Activated CD4-positive, alpha-beta memory T cell treated with anti-CD3 and anti-CD28 coated beads, Interleukin-2, amount 10 ng/mL, durations not matched to agents 7 days and 5 days (primary cell): ENCODE data around the gene PSPN. TPM values are rescaled to one million over a fixed set of nuclear protein-coding genes. Genes with fewer than 3 reads are reported as not detected.
"Not testable (repeated sequence)": the region's sequence is repeated elsewhere in the genome, so short reads cannot be mapped to it uniquely, and the experiment has no call there.

ENCODE experiments used
- CTCF ChIA-PET: fragments of 350-600 bp; sonication (Branson Sonifier 250); formaldehyde crosslinking; loops from one replicate; lab custom pipeline; 2021; ENCODE audit warnings: antibody characterized with exemption, inconsistent platforms; lab: Charles Lee
- POLR2A ChIA-PET: fragments of 350-600 bp; sonication (Branson Sonifier 250); formaldehyde crosslinking; loops from one replicate; lab custom pipeline; 2021; ENCODE audit warnings: antibody characterized with exemption; lab: Charles Lee
- DNase-seq: peaks from one replicate; pipeline ENCODE4 v3.0.0-alpha.2; 2020
- H3K27ac Mint-ChIP-seq: one replicate; pipeline ENCODE4 v1.8.0; 2021; ENCODE audit warnings: mild to moderate bottlenecking, mixed read lengths
- H3K27me3 Mint-ChIP-seq: one replicate; pipeline ENCODE4 v1.8.0; 2021; ENCODE audit warnings: mixed read lengths
- H3K36me3 Mint-ChIP-seq: one replicate; pipeline ENCODE4 v1.8.0; 2021; ENCODE audit warnings: low read depth, mixed read lengths
- H3K4me1 Mint-ChIP-seq: one replicate; pipeline ENCODE4 v1.8.0; 2021; ENCODE audit warnings: mixed read lengths
- H3K4me3 Mint-ChIP-seq: one replicate; pipeline ENCODE4 v1.8.0; 2021; ENCODE audit warnings: mild to moderate bottlenecking, mixed read lengths
- H3K9me3 Mint-ChIP-seq: one replicate; pipeline ENCODE4 v1.8.0; 2021; ENCODE audit warnings: mixed read lengths
- total RNA-seq, 2 experiments: library from RNA; stranded (reverse); gene quantifications; one replicate each; pipeline ENCODE4 v1.2.3, GENCODE V29; 2021

PSPN gene
- total RNA-seq, 2 experiments from 2014 or later = 2.3 to 2.7 TPM

GRCh38 chr19:6414793-6415590 is 39.3 kb upstream of the PSPN start:
- H3K27me3 Mint-ChIP-seq = no peaks in the 10 kb centered on the region
- peaks cover 47% of the 10 kb centered on the region for H3K36me3 Mint-ChIP-seq
- ChIA-PET POLR2A (interaction anchor here (1.2 kb wide), 1 partner anchor 10 kb away, joined by 3 read pairs; the partner anchor contains the start of gene KHSRP), CTCF (no interaction called here)
- no peak overlapping the region for H3K4me3 Mint-ChIP-seq
- no peak overlapping the region for H3K27ac Mint-ChIP-seq
- no peaks in the 10 kb centered on the region for H3K4me1 Mint-ChIP-seq
- no peak for DNase-seq
- no peaks in the 10 kb centered on the region for H3K9me3 Mint-ChIP-seq

GRCh38 chr19:6413721-6414643 is 38.2 kb upstream of the PSPN start:
- peaks cover 38% of the 10 kb centered on the region for H3K36me3 Mint-ChIP-seq

DNA sequence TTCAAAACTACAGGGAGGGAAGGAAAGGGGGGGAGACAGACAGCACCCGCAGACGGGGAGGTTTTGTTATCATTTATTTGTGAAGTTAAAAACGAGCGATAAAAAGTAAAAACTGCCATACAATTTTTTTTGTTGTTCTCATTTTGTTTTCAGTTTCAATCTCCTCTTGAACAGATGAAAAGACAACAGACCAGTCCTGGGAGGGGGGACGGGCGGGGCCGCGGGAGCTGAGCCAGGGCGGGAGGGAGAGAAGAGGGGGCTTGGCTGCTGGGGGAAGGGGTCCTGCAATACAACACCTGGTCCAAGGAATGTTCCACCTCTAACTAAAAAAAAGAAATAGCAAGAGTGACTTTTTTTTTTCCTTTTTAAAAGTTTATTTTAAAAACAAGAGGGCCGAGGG is 37.6 kb upstream of the PSPN start:
- no peaks in the 10 kb centered on the region for H3K9me3 Mint-ChIP-seq

More at GRCh38 chr19:6413721-6414643, 38.2 kb upstream of the PSPN start:
- Mint-ChIP-seq H3K27ac (no peak overlapping the region), H3K4me1 (no peaks in the 10 kb centered on the region), H3K9me3 (no peaks in the 10 kb centered on the region), H3K27me3 (no peaks in the 10 kb centered on the region), H3K4me3 (no peak overlapping the region)
- no peak for DNase-seq
- CTCF ChIA-PET = no interaction called here
- POLR2A ChIA-PET = no interaction called here

DNA sequence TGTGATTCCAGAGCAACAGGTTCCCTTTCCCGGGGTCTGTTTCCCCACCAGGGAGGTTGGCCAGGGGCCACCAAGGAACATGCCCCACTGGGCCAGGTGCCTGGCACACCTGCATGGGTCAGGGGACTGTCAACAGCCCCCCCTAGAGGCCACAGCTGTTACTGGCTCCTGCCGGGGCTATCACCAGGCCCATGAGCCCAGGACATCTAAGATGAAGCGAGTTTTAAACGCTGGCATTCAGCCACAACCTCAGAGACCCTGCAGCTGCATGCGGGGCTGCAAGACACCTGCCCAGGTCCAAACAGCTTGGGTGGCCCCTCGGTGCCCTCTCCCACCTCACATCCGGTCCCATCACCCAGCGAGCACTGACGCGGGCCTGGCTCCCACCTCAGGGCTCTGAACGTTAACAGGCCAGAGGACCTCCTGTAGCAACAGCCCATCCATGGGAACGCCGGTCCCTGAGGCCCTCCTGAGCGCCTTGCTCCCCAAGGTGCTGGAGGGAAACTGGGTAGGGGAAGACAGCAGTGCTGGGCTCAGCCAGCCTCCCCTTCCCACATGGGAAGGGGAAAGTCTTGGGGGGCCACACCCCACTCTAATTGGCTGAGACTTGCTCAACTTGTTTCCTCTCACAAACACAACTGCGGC is 36.8 kb upstream of the PSPN start:
- Mint-ChIP-seq H3K9me3 (no peaks in the 10 kb centered on the region), H3K4me3 (no peak overlapping the region), H3K36me3 (peaks cover 25% of the 10 kb centered on the region), H3K27ac (no peak overlapping the region), H3K4me1 (no peaks in the 10 kb centered on the region), H3K27me3 (no peaks in the 10 kb centered on the region)
- POLR2A ChIA-PET = no interaction called here
- CTCF ChIA-PET = interaction anchor here (0.6 kb wide), 1 partner anchor 306 kb away, joined by 4 read pairs; no protein-coding TSS in a partner anchor
- DNase-seq = peak; percentile 43

More for the DNA sequence above, 37.6 kb upstream of the PSPN start:
- Mint-ChIP-seq H3K27ac (no peak overlapping the region), H3K27me3 (no peaks in the 10 kb centered on the region), H3K4me1 (no peaks in the 10 kb centered on the region), H3K4me3 (no peak overlapping the region), H3K36me3 (peaks cover 31% of the 10 kb centered on the region)
- ChIA-PET CTCF (no interaction called here), POLR2A (no interaction called here)
- DNase-seq = no peak

- CTCF ChIA-PET = interaction anchor here (0.6 kb wide), 2 partner anchors 306 to 385 kb away, joined by 3 to 4 read pairs; no protein-coding TSS in a partner anchor
- H3K27me3 Mint-ChIP-seq = no peaks in the 10 kb centered on the region
- DNase-seq = no peak
- no peak overlapping the region for H3K27ac Mint-ChIP-seq
- POLR2A ChIA-PET = interaction anchor here (1.2 kb wide), 1 partner anchor 13 kb away, joined by 3 read pairs; the partner anchor contains the start of gene KHSRP
- H3K9me3 Mint-ChIP-seq = no peaks in the 10 kb centered on the region
- H3K36me3 Mint-ChIP-seq = peaks cover 20% of the 10 kb centered on the region
- no peak overlapping the region for H3K4me3 Mint-ChIP-seq
- H3K4me1 Mint-ChIP-seq = no peaks in the 10 kb centered on the region
Measured at GRCh38 chr19:6412061-6412446, 36.3 kb upstream of the PSPN start.

- no peak overlapping the region for H3K4me3 Mint-ChIP-seq
- peaks cover 8% of the 10 kb centered on the region for H3K36me3 Mint-ChIP-seq
- ChIA-PET CTCF (no interaction called here), POLR2A (no interaction called here)
- H3K9me3 Mint-ChIP-seq = no peaks in the 10 kb centered on the region
- H3K27ac Mint-ChIP-seq = no peak overlapping the region
- no peaks in the 10 kb centered on the region for H3K4me1 Mint-ChIP-seq
- no peaks in the 10 kb centered on the region for H3K27me3 Mint-ChIP-seq
- DNase-seq = no peak
Measured at GRCh38 chr19:6409346-6409745, 33.6 kb upstream of the PSPN start.

GRCh38 chr19:6406401-6406800 is 30.7 kb upstream of the PSPN start:
- no peak overlapping the region for H3K27ac Mint-ChIP-seq
- H3K9me3 Mint-ChIP-seq = no peaks in the 10 kb centered on the region
- H3K4me1 Mint-ChIP-seq = no peaks in the 10 kb centered on the region
- no peaks in the 10 kb centered on the region for H3K27me3 Mint-ChIP-seq
- no peaks in the 10 kb centered on the region for H3K36me3 Mint-ChIP-seq
- H3K4me3 Mint-ChIP-seq = no peak overlapping the region
- CTCF ChIA-PET = no interaction called here
- DNase-seq = no peak
- POLR2A ChIA-PET = no interaction called here

GRCh38 chr19:6402837-6403608 is 27.3 kb upstream of the PSPN start:
- no peaks in the 10 kb centered on the region for H3K9me3 Mint-ChIP-seq
- H3K4me1 Mint-ChIP-seq = no peaks in the 10 kb centered on the region
- H3K36me3 Mint-ChIP-seq = no peaks in the 10 kb centered on the region
- no peak for DNase-seq
- H3K4me3 Mint-ChIP-seq = no peak overlapping the region
- no peak overlapping the region for H3K27ac Mint-ChIP-seq
- ChIA-PET POLR2A (interaction anchor here (1.3 kb wide), 1 partner anchor 9 kb away, joined by 4 read pairs; no protein-coding TSS in a partner anchor), CTCF (interaction anchor here (0.6 to 0.8 kb wide), 2 partner anchors 8 to 100 kb away, joined by 3 to 5 read pairs; no protein-coding TSS in a partner anchor)
- no peaks in the 10 kb centered on the region for H3K27me3 Mint-ChIP-seq

DNA sequence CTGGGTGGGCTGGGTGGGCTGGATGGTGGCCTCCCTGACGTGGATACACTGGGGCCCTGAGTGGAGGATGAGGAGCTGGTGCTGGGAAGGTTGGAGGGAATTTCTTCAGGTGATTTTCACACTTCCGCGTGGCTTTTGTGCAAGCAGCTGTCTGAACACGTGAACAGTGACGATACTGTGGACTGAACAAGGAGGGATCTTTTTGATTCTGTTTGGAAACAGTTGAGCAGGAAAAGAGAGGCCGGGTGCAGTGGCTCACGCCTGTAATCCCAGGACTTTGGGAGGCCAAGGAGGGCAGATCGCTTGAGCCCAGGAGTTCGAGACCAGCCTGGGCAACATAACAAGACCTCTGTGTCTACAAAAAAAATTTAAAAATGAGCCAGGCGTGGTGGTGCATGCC is 26.3 kb upstream of the PSPN start:
- ChIA-PET POLR2A (no interaction called here), CTCF (no interaction called here)
- DNase-seq = no peak
- Mint-ChIP-seq H3K36me3 (no peaks in the 10 kb centered on the region), H3K9me3 (no peaks in the 10 kb centered on the region), H3K27me3 (no peaks in the 10 kb centered on the region), H3K4me3 (no peak overlapping the region), H3K27ac (no peak overlapping the region), H3K4me1 (no peaks in the 10 kb centered on the region)

GRCh38 chr19:6400062-6400944 is 24.6 kb upstream of the PSPN start:
- CTCF ChIA-PET, H3K36me3 Mint-ChIP-seq, H3K9me3 Mint-ChIP-seq, H3K4me3 Mint-ChIP-seq, H3K27ac Mint-ChIP-seq, POLR2A ChIA-PET, DNase-seq, H3K4me1 Mint-ChIP-seq, H3K27me3 Mint-ChIP-seq: not testable (repeated sequence)

GRCh38 chr19:6396305-6396704 is 20.6 kb upstream of the PSPN start:
- POLR2A ChIA-PET = no interaction called here
- Mint-ChIP-seq H3K9me3 (no peaks in the 10 kb centered on the region), H3K36me3 (peaks cover 13% of the 10 kb centered on the region), H3K4me1 (peaks cover 20% of the 10 kb centered on the region), H3K27ac (no peak overlapping the region), H3K4me3 (no peak overlapping the region), H3K27me3 (no peaks in the 10 kb centered on the region)
- CTCF ChIA-PET = no interaction called here
- DNase-seq = no peak
